Endothelial cell (in vitro differentiated cells): ENCODE data around the gene IFITM1. TPM values are rescaled to one million over a fixed set of nuclear protein-coding genes. Genes with fewer than 3 reads are reported as not detected.
"Not testable (repeated sequence)": the region's sequence is repeated elsewhere in the genome, so short reads cannot be mapped to it uniquely, and the experiment has no call there.

Source experiments
- DNase-seq: peaks from one replicate; pipeline ENCODE4 v3.0.0; 2021; ENCODE audit warnings: low spot score
- H3K27ac Mint-ChIP-seq: one replicate; pipeline ENCODE4 v1.8.0; 2021; ENCODE audit warnings: mixed read lengths, inconsistent platforms; ENCODE audit not compliant: unreplicated experiment
- H3K27me3 Mint-ChIP-seq: one replicate; pipeline ENCODE4 v1.8.0; 2021; ENCODE audit warnings: mild to moderate bottlenecking, moderate library complexity, mixed read lengths, inconsistent platforms; ENCODE audit not compliant: unreplicated experiment
- H3K36me3 Mint-ChIP-seq: one replicate; pipeline ENCODE4 v1.8.0; 2021; ENCODE audit warnings: mild to moderate bottlenecking, low read depth, mixed read lengths, inconsistent platforms; ENCODE audit not compliant: unreplicated experiment
- H3K4me1 Mint-ChIP-seq: one replicate; pipeline ENCODE4 v1.8.0; 2021; ENCODE audit warnings: mild to moderate bottlenecking, mixed read lengths, inconsistent platforms; ENCODE audit not compliant: unreplicated experiment
- H3K4me3 Mint-ChIP-seq: one replicate; pipeline ENCODE4 v1.8.0; 2021; ENCODE audit warnings: mild to moderate bottlenecking, mixed read lengths, inconsistent platforms; ENCODE audit not compliant: unreplicated experiment
- H3K9me3 Mint-ChIP-seq: one replicate; pipeline ENCODE4 v1.8.0; 2021; ENCODE audit warnings: mixed read lengths, inconsistent platforms; ENCODE audit not compliant: unreplicated experiment
- CTCF ChIP-seq: fragments of 200-600 bp; sonication (generic); IDR thresholded peaks from one replicate; pipeline ENCODE4 v1.5.0; 2021; ENCODE audit warnings: antibody characterized with exemption; ENCODE audit not compliant: unreplicated experiment
- total RNA-seq: library from RNA; stranded (reverse); fragmentation: NEBNext Ultra II Directional; extraction: Animal tissue kit (Norgen Biotek cat#: 25700); gene quantifications from one replicate; pipeline ENCODE4 v1.2.1, GENCODE V29; 2021; ENCODE audit not compliant: unreplicated experiment

The IFITM1 gene
- total RNA-seq, 1 donor from 2014 or later, result 23.4 TPM

- Mint-ChIP-seq H3K4me3 (no peak overlapping the region), H3K27me3 (peaks cover 7% of the 10 kb centered on the region), H3K4me1 (peaks cover 38% of the 10 kb centered on the region), H3K36me3 (peaks cover 7% of the 10 kb centered on the region), H3K27ac (no peak overlapping the region), H3K9me3 (no peaks in the 10 kb centered on the region)
- TF ChIP-seq CTCF, result no peak
- no peak for DNase-seq
These were observed 1.2 kb downstream of the IFITM1 start for GRCh38 chr11:315051-315481.

- Mint-ChIP-seq H3K4me3 (no peak overlapping the region), H3K4me1 (peaks cover 43% of the 10 kb centered on the region), H3K9me3 (no peaks in the 10 kb centered on the region), H3K27ac (no peak overlapping the region), H3K36me3 (peaks cover 7% of the 10 kb centered on the region), H3K27me3 (peaks cover 10% of the 10 kb centered on the region)
- no peak for DNase-seq
- no peak for TF ChIP-seq CTCF
These were observed 1.7 kb downstream of the IFITM1 start for GRCh38 chr11:315516-315994.

- H3K36me3 Mint-ChIP-seq, result peaks cover 7% of the 10 kb centered on the region
- peak overlapping the region; percentile 62 for H3K4me3 Mint-ChIP-seq
- H3K27ac Mint-ChIP-seq, result peak overlapping the region; percentile 57
These were observed 2.3 kb downstream of the IFITM1 start for GRCh38 chr11:316031-316701.

GRCh38 chr11:316891-317301, 3.1 kb downstream of the IFITM1 start:
- H3K4me1 Mint-ChIP-seq, result peaks cover 44% of the 10 kb centered on the region
- peaks cover 7% of the 10 kb centered on the region for H3K36me3 Mint-ChIP-seq
- DNase-seq, result no peak
- H3K4me3 Mint-ChIP-seq, result peak overlapping the region; percentile 62
- no peaks in the 10 kb centered on the region for H3K9me3 Mint-ChIP-seq
- no peak for TF ChIP-seq CTCF
- peak overlapping the region; percentile 57 for H3K27ac Mint-ChIP-seq
- peaks cover 11% of the 10 kb centered on the region for H3K27me3 Mint-ChIP-seq

More at GRCh38 chr11:316031-316701, 2.3 kb downstream of the IFITM1 start:
- H3K9me3 Mint-ChIP-seq, result no peaks in the 10 kb centered on the region
- DNase-seq, result no peak
- H3K27me3 Mint-ChIP-seq, result peaks cover 11% of the 10 kb centered on the region
- no peak for TF ChIP-seq CTCF
- peaks cover 47% of the 10 kb centered on the region for H3K4me1 Mint-ChIP-seq

- DNase-seq, H3K9me3 Mint-ChIP-seq, H3K36me3 Mint-ChIP-seq: not testable (repeated sequence)
- Mint-ChIP-seq H3K4me3 (peak overlapping the region; percentile 70), H3K4me1 (peaks cover 43% of the 10 kb centered on the region), H3K27ac (peak overlapping the region; percentile 64), H3K27me3 (peaks cover 11% of the 10 kb centered on the region)
These were observed 4.0 kb downstream of the IFITM1 start for GRCh38 chr11:317668-318404.

- not testable (repeated sequence) for H3K4me3 Mint-ChIP-seq, H3K27ac Mint-ChIP-seq, H3K9me3 Mint-ChIP-seq, DNase-seq, H3K36me3 Mint-ChIP-seq
- Mint-ChIP-seq H3K27me3 (peaks cover 11% of the 10 kb centered on the region), H3K4me1 (peaks cover 36% of the 10 kb centered on the region)
These were observed 4.7 kb downstream of the IFITM1 start for GRCh38 chr11:318405-319120.

- not testable (repeated sequence) for DNase-seq, H3K27me3 Mint-ChIP-seq, H3K9me3 Mint-ChIP-seq, H3K36me3 Mint-ChIP-seq
- H3K27ac Mint-ChIP-seq, result peak overlapping the region; percentile 77
- peaks cover 33% of the 10 kb centered on the region for H3K4me1 Mint-ChIP-seq
- H3K4me3 Mint-ChIP-seq, result peak overlapping the region; percentile 98
These were observed 5.5 kb downstream of the IFITM1 start for GRCh38 chr11:319121-319887.
